ENCODE results near the gene CEACAM6.

- TF ChIP-seq CTCF (IDR thresholded peaks at IDR 0.05): no peak
- TF ChIP-seq ZFX (IDR thresholded peaks at IDR 0.05; ENCODE audit: borderline replicate concordance): no peak
Measured at GRCh38 chr19:41796362-41796761, 41.0 kb downstream of the CEACAM6 start, which contains the start of gene CEACAM3.
